OCI-LY3 (cell line): Measurements from ENCODE around the gene RAPGEF1.

Experiments used
- CTCF ChIP-seq: fragments of 200-600, 300-600 bp; sonication (generic); IDR thresholded peaks from 2 replicates; pipeline ENCODE4 v1.5.1; 2014; ENCODE audit warnings: antibody characterized with exemption, low read length, low read depth
- EZH2phosphoT487 ChIP-seq: fragments of 200-600 bp; shearing (Covaris generic); IDR thresholded peaks from 2 replicates; pipeline ENCODE4 v1.6.1; 2018; ENCODE audit warnings: antibody characterized with exemption, mixed run types, low read depth

DNA sequence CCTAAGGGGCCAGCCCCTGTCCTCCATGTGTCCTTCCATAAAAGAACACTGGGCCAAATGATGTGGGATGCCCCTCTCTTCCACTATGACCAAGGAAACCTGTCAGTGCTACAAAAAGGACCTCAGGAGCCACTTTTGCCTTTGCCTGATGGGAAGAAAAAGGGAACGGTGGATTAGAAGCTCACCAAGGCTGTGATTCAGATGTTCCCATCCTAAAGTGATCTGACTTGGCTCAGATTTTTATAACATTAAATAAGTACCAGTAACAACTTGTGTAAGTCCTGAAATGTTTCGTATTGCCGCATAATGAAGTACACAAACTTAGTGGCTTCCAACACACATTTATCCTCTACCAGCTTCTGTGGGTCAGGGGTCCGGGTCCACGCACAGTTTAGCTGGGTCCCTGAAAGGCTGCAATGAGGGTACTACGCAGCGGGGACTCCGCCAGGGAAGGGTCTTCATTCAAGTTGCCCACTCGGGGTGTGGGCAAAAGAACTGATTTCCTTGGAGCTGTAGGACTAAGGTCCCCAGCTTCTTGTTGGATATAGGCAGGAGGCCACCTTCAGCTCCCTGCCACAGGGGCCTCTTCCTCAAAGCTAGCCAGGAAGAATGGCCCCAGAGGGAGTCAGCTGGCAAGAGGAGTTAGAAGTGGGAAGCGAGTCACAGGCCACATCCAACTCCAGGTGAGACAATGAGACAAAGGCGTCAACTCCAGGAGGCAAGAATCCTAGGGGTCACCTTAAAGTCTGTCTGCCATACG is 60.4 kb downstream of the RAPGEF1 start:
- TF ChIP-seq CTCF, result no peak
- no peak for TF ChIP-seq EZH2phosphoT487
